Measurements from ENCODE around the gene ZP1. TPM values are rescaled to one million over a fixed set of nuclear protein-coding genes. Genes with fewer than 3 reads are reported as not detected.
A peak's percentile ranks its signal among the peaks of the same experiment; 100 is the strongest.

Gene ZP1
- total and polyA plus RNA-seq, 3 donors from 2014 or later = 3.5 to 11.2 (median 4.0) TPM

GRCh38 chr11:60870733-60871377 lies 3.5 kb downstream of the ZP1 start:
- DNase-seq = peak; percentile 9
- Histone ChIP-seq H3K4me1 (peaks cover 18% of the 10 kb centered on the region), H3K4me3 (no peak overlapping the region), H3K27me3 (no peaks in the 10 kb centered on the region), H3K9me3 (no peaks in the 10 kb centered on the region), H3K36me3 (ENCODE audit: low read depth, missing control alignments) (no peaks in the 10 kb centered on the region), H3K27ac (peak overlapping the region; percentile 44 to 66)
- intact Hi-C loops (cut with DNase I; ENCODE audit: low total_unique reads) = no loop called here
- 67 to 83% methylated on average over 9 to 13 of the region's 13 CpGs for WGBS, 2 donors
- no peak for TF ChIP-seq POLR2A (IDR thresholded peaks at IDR 0.05)
- TF ChIP-seq, protein P1, sequence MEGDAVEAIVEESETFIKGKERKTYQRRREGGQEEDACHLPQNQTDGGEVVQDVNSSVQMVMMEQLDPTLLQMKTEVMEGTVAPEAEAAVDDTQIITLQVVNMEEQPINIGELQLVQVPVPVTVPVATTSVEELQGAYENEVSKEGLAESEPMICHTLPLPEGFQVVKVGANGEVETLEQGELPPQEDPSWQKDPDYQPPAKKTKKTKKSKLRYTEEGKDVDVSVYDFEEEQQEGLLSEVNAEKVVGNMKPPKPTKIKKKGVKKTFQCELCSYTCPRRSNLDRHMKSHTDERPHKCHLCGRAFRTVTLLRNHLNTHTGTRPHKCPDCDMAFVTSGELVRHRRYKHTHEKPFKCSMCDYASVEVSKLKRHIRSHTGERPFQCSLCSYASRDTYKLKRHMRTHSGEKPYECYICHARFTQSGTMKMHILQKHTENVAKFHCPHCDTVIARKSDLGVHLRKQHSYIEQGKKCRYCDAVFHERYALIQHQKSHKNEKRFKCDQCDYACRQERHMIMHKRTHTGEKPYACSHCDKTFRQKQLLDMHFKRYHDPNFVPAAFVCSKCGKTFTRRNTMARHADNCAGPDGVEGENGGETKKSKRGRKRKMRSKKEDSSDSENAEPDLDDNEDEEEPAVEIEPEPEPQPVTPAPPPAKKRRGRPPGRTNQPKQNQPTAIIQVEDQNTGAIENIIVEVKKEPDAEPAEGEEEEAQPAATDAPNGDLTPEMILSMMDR (IDR thresholded peaks at IDR 0.05) = no peak

- no peaks in the 10 kb centered on the region for H3K27me3 ChIP-seq
- H3K9me3 ChIP-seq = no peaks in the 10 kb centered on the region
- H3K36me3 ChIP-seq (ENCODE audit: low read depth, missing control alignments) = no peaks in the 10 kb centered on the region
- WGBS, 2 donors = 84 to 100% methylated on average over 2 to 7 of the region's 7 CpGs
- intact Hi-C loops (cut with DNase I; ENCODE audit: low total_unique reads) = no loop called here
- DNase-seq = no peak
- peak overlapping the region in 1 of 2 donors; percentile 66 for H3K27ac ChIP-seq
- H3K4me3 ChIP-seq = no peak overlapping the region
- TF ChIP-seq, protein P1 (IDR thresholded peaks at IDR 0.05) = no peak
- no peak for TF ChIP-seq POLR2A (IDR thresholded peaks at IDR 0.05)
- peaks cover 18% of the 10 kb centered on the region for H3K4me1 ChIP-seq
Measured at GRCh38 chr11:60871378-60872061, 4.2 kb downstream of the ZP1 start.

- WGBS, 2 donors = 88 to 96% methylated on average over 5 of the region's 6 CpGs
- no peak for TF ChIP-seq POLR2A (IDR thresholded peaks at IDR 0.05)
- TF ChIP-seq, protein P1 (IDR thresholded peaks at IDR 0.05) = no peak
- no peaks in the 10 kb centered on the region for H3K9me3 ChIP-seq
- H3K4me1 ChIP-seq = peaks cover 21% of the 10 kb centered on the region
- peak overlapping the region in 1 of 2 donors; percentile 66 for H3K27ac ChIP-seq
- H3K4me3 ChIP-seq = no peak overlapping the region
- H3K36me3 ChIP-seq (ENCODE audit: low read depth, missing control alignments) = no peaks in the 10 kb centered on the region
- intact Hi-C loops (cut with DNase I; ENCODE audit: low total_unique reads) = no loop called here
- peak; percentile 82 for DNase-seq
- no peaks in the 10 kb centered on the region for H3K27me3 ChIP-seq
Measured at GRCh38 chr11:60872124-60872960, 5.0 kb downstream of the ZP1 start.

DNA sequence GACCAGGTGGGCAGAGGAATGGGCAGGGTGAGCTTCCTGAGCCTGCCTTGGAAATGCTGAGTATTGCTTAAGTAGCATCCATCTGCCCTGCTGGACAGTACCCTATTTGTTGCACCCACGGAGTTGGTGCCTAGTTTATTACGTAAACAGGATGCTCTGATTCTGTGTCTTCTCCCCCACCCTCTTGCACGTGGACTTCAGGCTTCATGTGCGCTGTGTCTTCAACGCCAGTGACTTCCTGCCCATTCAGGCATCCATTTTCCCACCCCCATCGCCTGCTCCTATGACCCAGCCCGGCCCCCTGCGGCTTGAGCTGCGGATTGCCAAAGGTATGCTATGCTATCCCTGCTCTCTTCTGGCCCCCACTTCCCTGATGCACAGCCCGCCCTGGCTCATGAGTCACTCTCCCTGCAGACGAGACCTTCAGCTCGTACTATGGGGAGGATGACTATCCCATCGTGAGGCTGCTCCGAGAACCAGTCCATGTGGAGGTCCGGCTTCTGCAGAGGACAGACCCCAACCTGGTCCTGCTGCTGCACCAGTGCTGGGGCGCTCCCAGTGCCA lies 5.7 kb downstream of the ZP1 start:
- Histone ChIP-seq H3K27ac (no peak overlapping the region), H3K4me1 (peaks cover 28% of the 10 kb centered on the region), H3K27me3 (no peaks in the 10 kb centered on the region), H3K9me3 (no peaks in the 10 kb centered on the region), H3K36me3 (ENCODE audit: low read depth, missing control alignments) (no peaks in the 10 kb centered on the region), H3K4me3 (no peak overlapping the region)
- intact Hi-C loops (cut with DNase I; ENCODE audit: low total_unique reads) = no loop called here
- DNase-seq = no peak
- TF ChIP-seq, protein P1 (IDR thresholded peaks at IDR 0.05) = no peak
- no peak for TF ChIP-seq POLR2A (IDR thresholded peaks at IDR 0.05)
- WGBS, 2 donors = 79 to 86% methylated on average over 16 of the region's 16 CpGs

All from testis (tissue), 3 donors.